HCT116 (cell line): ENCODE results near the gene RNF138. TPM values are rescaled to one million over a fixed set of nuclear protein-coding genes. Genes with fewer than 3 reads are reported as not detected.

Experiments used
- ATAC-seq: fragments of 200-7000 bp; cut with Tn5 transposase; 2 replicates; pipeline ENCODE4 v1.9.1; 2020; ENCODE audit warnings: mild to moderate bottlenecking, moderate library complexity
- BruUV-seq: library from RNA; stranded (reverse); fragments of 400-500 nt; replicated peaks from 2 replicates; lab custom pipeline; 2021; lab: Mats Ljungman, UMichigan
- CTCF ChIA-PET: fragments of 300-600 bp; sonication (Branson Sonifier 250); formaldehyde crosslinking; loops from one replicate; lab custom pipeline; 2021; ENCODE audit warnings: antibody characterized with exemption; lab: Charles Lee
- POLR2A ChIA-PET: fragments of 300-600, 350-600 bp; sonication (Branson Sonifier 250); formaldehyde crosslinking; loops from one replicate; lab custom pipeline; 2021; ENCODE audit warnings: antibody characterized with exemption; lab: Charles Lee
- RAD21 ChIA-PET, 2 experiments: fragments of 300-600 bp; sonication (Branson Sonifier 250); formaldehyde crosslinking; loops; one replicate each; lab custom pipeline; 2023; ENCODE audit warnings: low total read pairs in 2 of 2; ENCODE audit not compliant: uncharacterized antibody in 2 of 2, unreplicated experiment in 2 of 2, low non-redundant PET in 1 of 2; lab: Charles Lee
- DNase-seq: peaks from one replicate; pipeline ENCODE4 v3.0.0-alpha.2; 2010; ENCODE audit warnings: low read depth, low spot score
- H2AFZ ChIP-seq: fragments of 200-600 bp; shearing (Covaris generic), sonication (generic); 2 replicates; pipeline ENCODE4 v1.6.1; 2017; ENCODE audit warnings: low read depth, mixed run types, mixed read lengths, antibody characterized with exemption, low read length; ENCODE audit not compliant: poor library complexity, severe bottlenecking
- H3K27ac ChIP-seq: 2 replicates; pipeline ENCODE4 v1.5.1; 2012; ENCODE audit warnings: low read depth, low read length
- H3K27me3 ChIP-seq: fragments of 200-600 bp; sonication (generic); 2 replicates; pipeline ENCODE4 v1.6.1; 2016; ENCODE audit warnings: mixed run types, low read length, mixed read lengths; ENCODE audit not compliant: insufficient read depth
- H3K36me3 ChIP-seq, 2 experiments: fragments of 200-500 bp in 1 of 2; fragments of 200-600 bp in 1 of 2; sonication (Bioruptor generic) in 1 of 2; sonication (generic) in 1 of 2; 2 replicates each; pipeline versions ENCODE4 v1.5.1 to v1.6.1; 2014 to 2016; ENCODE audit warnings: low read length in 2 of 2, inconsistent platforms in 1 of 2, mixed read lengths in 1 of 2, mixed run types in 1 of 2; ENCODE audit not compliant: insufficient read depth in 2 of 2, control insufficient read depth in 1 of 2
- H3K4me1 ChIP-seq, 2 experiments: fragments of 200-600 bp in 1 of 2; sonication (generic) in 1 of 2; 2 replicates each; pipeline versions ENCODE4 v1.5.1 to v1.6.1; 2012 to 2017; ENCODE audit warnings: low read length in 2 of 2, inconsistent platforms in 1 of 2, mild to moderate bottlenecking in 1 of 2, mixed read lengths in 1 of 2, mixed run types in 1 of 2, moderate library complexity in 1 of 2; ENCODE audit not compliant: insufficient read depth in 2 of 2, control insufficient read depth in 1 of 2
- H3K4me2 ChIP-seq: fragments of 200-600 bp; sonication (generic); 2 replicates; pipeline ENCODE4 v1.6.1; 2017; ENCODE audit warnings: mixed run types, low read length, mixed read lengths
- H3K4me3 ChIP-seq, 2 experiments: fragments of 200-600 bp in 1 of 2; sonication (generic) in 1 of 2; replicated peaks in 1 of 2; 2 replicates each; pipeline ENCODE4 v1.5.1; 2011 to 2016; ENCODE audit warnings: low read length in 2 of 2, control low read depth in 1 of 2, low read depth in 1 of 2, mild to moderate bottlenecking in 1 of 2, mixed read lengths in 1 of 2, mixed run types in 1 of 2
- H3K79me2 ChIP-seq: fragments of 200-600 bp; sonication (generic); 2 replicates; pipeline ENCODE4 v1.6.1; 2017; ENCODE audit warnings: mild to moderate bottlenecking, mixed run types, low read length, moderate library complexity, mixed read lengths; ENCODE audit not compliant: insufficient read depth
- H3K9ac ChIP-seq: fragments of 200-600 bp; sonication (generic); 2 replicates; pipeline ENCODE4 v1.6.1; 2016; ENCODE audit warnings: low read length, mixed read lengths
- H3K9me2 ChIP-seq: fragments of 200-600 bp; sonication (generic), shearing (Covaris generic); 2 replicates; pipeline ENCODE4 v1.6.1; 2017; ENCODE audit warnings: mixed run types, mild to moderate bottlenecking, moderate library complexity; ENCODE audit not compliant: insufficient read depth
- H3K9me3 ChIP-seq, 2 experiments: fragments of 200-500 bp in 1 of 2; fragments of 200-600 bp in 1 of 2; sonication (Bioruptor generic) in 1 of 2; sonication (generic) in 1 of 2; 2 replicates each; pipeline ENCODE4 v1.6.1; 2014 to 2017; ENCODE audit warnings: low read length in 2 of 2, mixed read lengths in 2 of 2, inconsistent platforms in 1 of 2, low read depth in 1 of 2, mild to moderate bottlenecking in 1 of 2, mixed run types in 1 of 2, moderate library complexity in 1 of 2; ENCODE audit not compliant: control insufficient read depth in 1 of 2, insufficient read depth in 1 of 2
- H4K20me1 ChIP-seq: fragments of 200-600 bp; sonication (generic), shearing (Covaris generic); 2 replicates; pipeline ENCODE4 v1.6.1; 2017; ENCODE audit warnings: mixed run types, mild to moderate bottlenecking, moderate library complexity; ENCODE audit not compliant: insufficient read depth
- CEBPB ChIP-seq: IDR thresholded peaks from 2 replicates; pipeline ENCODE4 v1.6.1; 2012; ENCODE audit warnings: low read depth
- CTCF ChIP-seq, 3 experiments: fragments of 200-600 bp in 1 of 3; sonication (generic) in 1 of 3; IDR thresholded peaks in 2 of 3; conservative IDR thresholded peaks in 1 of 3; 2 replicates each; pipeline ENCODE4 v1.5.1; 2012 to 2017; ENCODE audit warnings: low read depth in 2 of 3, low read length in 2 of 3, antibody characterized with exemption in 1 of 3, borderline replicate concordance in 1 of 3, control low read depth in 1 of 3, mild to moderate bottlenecking in 1 of 3, mixed read lengths in 1 of 3, mixed run types in 1 of 3, moderate library complexity in 1 of 3; ENCODE audit not compliant: insufficient read depth in 1 of 3
- EGR1 ChIP-seq: IDR thresholded peaks from 2 replicates; pipeline ENCODE4 v1.6.1; 2012; ENCODE audit warnings: low read depth
- ELF1 ChIP-seq: IDR thresholded peaks from 2 replicates; pipeline ENCODE4 v1.6.1; 2012; ENCODE audit warnings: low read depth, borderline replicate concordance
- EZH2 ChIP-seq: fragments of 200-600 bp; sonication (generic); IDR thresholded peaks from 2 replicates; pipeline ENCODE4 v1.6.1; 2017; ENCODE audit warnings: antibody characterized with exemption, mixed run types
- EZH2phosphoT487 ChIP-seq: fragments of 200-600 bp; IDR thresholded peaks from 2 replicates; pipeline ENCODE4 v1.6.1; 2018; ENCODE audit warnings: antibody characterized with exemption, borderline replicate concordance
- FOSL1 ChIP-seq: IDR thresholded peaks from 2 replicates; pipeline ENCODE4 v1.6.1; 2012; ENCODE audit warnings: low read depth
- JUND ChIP-seq: IDR thresholded peaks from 2 replicates; pipeline ENCODE4 v1.6.1; 2012
- MAX ChIP-seq: IDR thresholded peaks from 2 replicates; pipeline ENCODE4 v1.6.1; 2012
- POLR2A ChIP-seq: IDR thresholded peaks from 2 replicates; pipeline ENCODE4 v1.7.0; 2011; ENCODE audit warnings: borderline replicate concordance; ENCODE audit not compliant: insufficient read depth, insufficient read length; ENCODE audit errors: extremely low read depth
- RAD21 ChIP-seq: IDR thresholded peaks from 2 replicates; pipeline ENCODE4 v1.6.1; 2012; ENCODE audit warnings: low read depth, mild to moderate bottlenecking
- SIN3A ChIP-seq: IDR thresholded peaks from 2 replicates; pipeline ENCODE4 v1.6.1; 2012; ENCODE audit warnings: low read depth
- SP1 ChIP-seq: IDR thresholded peaks from 2 replicates; pipeline ENCODE4 v1.6.1; 2012; ENCODE audit warnings: low read depth
- SRF ChIP-seq: IDR thresholded peaks from 2 replicates; pipeline ENCODE4 v1.6.1; 2012; ENCODE audit warnings: low read depth
- TCF7L2 ChIP-seq: IDR thresholded peaks from 2 replicates; pipeline ENCODE4 v1.7.0; 2011; ENCODE audit warnings: borderline replicate concordance, inconsistent platforms; ENCODE audit not compliant: insufficient read depth, insufficient read length; ENCODE audit errors: extremely low read depth
- YY1 ChIP-seq: IDR thresholded peaks from 2 replicates; pipeline ENCODE4 v1.6.1; 2011; ENCODE audit warnings: low read length, low read depth, moderate library complexity, mild to moderate bottlenecking; ENCODE audit not compliant: insufficient replicate concordance; ENCODE audit errors: extremely low read depth
- ZBTB33 ChIP-seq: IDR thresholded peaks from 2 replicates; pipeline ENCODE4 v1.6.1; 2011; ENCODE audit warnings: mild to moderate bottlenecking, low read length, moderate library complexity; ENCODE audit not compliant: insufficient replicate concordance; ENCODE audit errors: extremely low read depth
- ZFX ChIP-seq: fragments of 450-650 bp; IDR thresholded peaks from 2 replicates; pipeline ENCODE4 v1.6.1; 2017
- ZNF274 ChIP-seq: fragments of 200-500 bp; sonication (Bioruptor generic); IDR thresholded peaks from 2 replicates; pipeline ENCODE4 v1.6.1; 2014; ENCODE audit warnings: mild to moderate bottlenecking, low read depth, low read length, inconsistent platforms
- intact Hi-C: fragments of 100-400 bp; cut with micrococcal nuclease; formaldehyde crosslinking; loops from 2 replicates; pipeline ENCODE4 v1.10.0; 2022
- total RNA-seq: library from RNA; stranded (reverse); gene quantifications from one replicate; pipeline ENCODE4 v1.2.1, GENCODE V29; 2021; ENCODE audit not compliant: unreplicated experiment

Gene RNF138
- total RNA-seq, 1 experiment from 2014 or later, result 72.5 TPM

GRCh38 chr18:32092422-32093101 lies 888 bp downstream of the RNF138 start:
- peak overlapping the region; percentile 93 for H3K9ac ChIP-seq
- H3K36me3 ChIP-seq, result peaks cover 4 to 21% of the 10 kb centered on the region in 2 experiments; a peak in 3 of 4 replicates
- POLR2A ChIA-PET, result interaction anchor here (1.1 to 1.6 kb wide), 3 partner anchors 20 to 149 kb away, joined by 3 read pairs; partner anchors contain the start of gene TRAPPC8
- no peak overlapping the region for H2AFZ ChIP-seq
- H3K4me3 ChIP-seq, result peak overlapping the region; percentile 70 to 81
- DNase-seq (peak; percentile 88), ATAC-seq (peak; percentile 93)
- H3K27me3 ChIP-seq, result no peaks in the 10 kb centered on the region
- RAD21 ChIA-PET, result interaction anchor here (0.7 kb wide), 2 partner anchors 10 to 126 kb away, joined by 3 to 5 read pairs; no protein-coding TSS in a partner anchor
- intact Hi-C loops, result loop anchor here (2.0 kb wide), 2 partner anchors 74 to 150 kb away; partner anchors contain the start of genes RNF125 and TRAPPC8
- peaks cover 19 to 38% of the 10 kb centered on the region in 2 experiments for H3K4me1 ChIP-seq
- H3K27ac ChIP-seq, result peak overlapping the region; percentile 100
- peak overlapping the region; percentile 89 for H3K4me2 ChIP-seq
- no peaks in the 10 kb centered on the region for H3K9me3 ChIP-seq
- no peaks in the 10 kb centered on the region for H3K9me2 ChIP-seq
- H4K20me1 ChIP-seq, result peaks cover 13% of the 10 kb centered on the region; the same call in 1 of the 2 replicates
- CTCF ChIA-PET, result interaction anchor here (0.9 kb wide), 1 partner anchor 20 kb away, joined by 5 read pairs; no protein-coding TSS in a partner anchor
- BruUV-seq, result no TSS peak
- H3K79me2 ChIP-seq, result peaks cover 51% of the 10 kb centered on the region
- TF ChIP-seq CEBPB, result no peak
- TF ChIP-seq EZH2, result no peak
- TF ChIP-seq CTCF (IDR thresholded peaks at IDR 0.05 in 2 of 3, conservative IDR thresholded peaks at IDR 0.05 in 1 of 3; ENCODE audit: borderline replicate concordance in 1 of 3, insufficient read depth in 1 of 3, low read depth in 2 of 3, low read length in 2 of 3), result no peak
- no peak for TF ChIP-seq MAX
- peak; percentile 33 for TF ChIP-seq POLR2A
- TF ChIP-seq ZBTB33, result no peak
- TF ChIP-seq SRF, result no peak
- no peak for TF ChIP-seq RAD21
- TF ChIP-seq ZNF274, result no peak
- TF ChIP-seq ZFX, result peak; percentile 96
- no peak for TF ChIP-seq SIN3A
- TF ChIP-seq JUND, result no peak
- TF ChIP-seq EZH2phosphoT487, result no peak
- TF ChIP-seq ELF1, result no peak
- no peak for TF ChIP-seq EGR1
- peak; percentile 52 for TF ChIP-seq YY1
- no peak for TF ChIP-seq SP1
- no peak for TF ChIP-seq FOSL1
- TF ChIP-seq TCF7L2, result peak; percentile 4
